Left ventricle myocardium superior (tissue), 1 donor: Measurements from ENCODE around the gene FBN3. TPM values are rescaled to one million over a fixed set of nuclear protein-coding genes. Genes with fewer than 3 reads are reported as not detected.
"Not testable (repeated sequence)": the region's sequence is repeated elsewhere in the genome, so short reads cannot be mapped to it uniquely, and the experiment has no call there.

Experiments
- ATAC-seq: fragments of 200-7000 bp; cut with Tn5 transposase; one replicate; pipeline ENCODE4 v1.9.1; 2020; ENCODE audit warnings: mild to moderate bottlenecking, moderate library complexity
- DNase-seq: peaks from one replicate; pipeline ENCODE4 v3.0.0-alpha.2; 2020
- intact Hi-C: fragments of 100-400 bp; cut with micrococcal nuclease; formaldehyde crosslinking; loops from one replicate; pipeline ENCODE4 v1.11.0; 2022
- long read RNA-seq: library from polyadenylated mRNA; unstranded; transcript quantifications from one replicate; pipeline ENCODE4 v2.0.0, GENCODE V29; 2021
- total RNA-seq: library from RNA; stranded (reverse); fragmentation: NEBNext Ultra II Directional; extraction: Animal tissue kit (Norgen Biotek cat#: 25700); gene quantifications from one replicate; pipeline ENCODE4 v1.2.1, GENCODE V29; 2021
- donor health status: DM: no; HTN: yes; CAD: no; lungs with severe emphysema.

Gene FBN3
- total RNA-seq, result not detected
- long read RNA-seq, result 0 reads

GRCh38 chr19:8149261-8150094 is at the start of gene FBN3:
TSS of gene FBN3 (minus strand) at chr19:8149592. CDS start at chr19:8147480, 2,112 bp downstream.
- no peak for DNase-seq
- ATAC-seq, result no peak
- intact Hi-C loops, result no loop called here

GRCh38 chr19:8196271-8196927 is 47.0 kb upstream of the FBN3 start:
- ATAC-seq, result no peak
- DNase-seq, result no peak
- intact Hi-C loops, result no loop called here

GRCh38 chr19:8194528-8195267 is 45.3 kb upstream of the FBN3 start:
- intact Hi-C loops, result no loop called here
- peak; percentile 38 for ATAC-seq
- DNase-seq, result peak; percentile 37

GRCh38 chr19:8192221-8192820 is 42.9 kb upstream of the FBN3 start:
- no peak for DNase-seq
- no peak for ATAC-seq
- intact Hi-C loops, result no loop called here

- ATAC-seq, result no peak
- intact Hi-C loops, result no loop called here
Measured at GRCh38 chr19:8185343-8186068, 36.1 kb upstream of the FBN3 start.

GRCh38 chr19:8184274-8184673 is 34.9 kb upstream of the FBN3 start:
- no peak for ATAC-seq
- DNase-seq, result no peak
- intact Hi-C loops, result no loop called here

More at GRCh38 chr19:8185343-8186068, 36.1 kb upstream of the FBN3 start:
- DNase-seq, result no peak

- DNase-seq, result no peak
- ATAC-seq, result no peak
- intact Hi-C loops, result no loop called here
Measured at GRCh38 chr19:8180018-8180417, 30.6 kb upstream of the FBN3 start.

GRCh38 chr19:8174706-8175105 is 25.3 kb upstream of the FBN3 start:
- ATAC-seq (no peak), DNase-seq (no peak)
- intact Hi-C loops, result no loop called here

GRCh38 chr19:8168537-8168936 is 19.1 kb upstream of the FBN3 start:
- DNase-seq, result no peak
- no peak for ATAC-seq
- intact Hi-C loops, result no loop called here

- ATAC-seq, result no peak
- DNase-seq, result no peak
- intact Hi-C loops, result no loop called here
Measured at GRCh38 chr19:8167985-8168384, 18.6 kb upstream of the FBN3 start.

GRCh38 chr19:8163759-8164158 is 14.4 kb upstream of the FBN3 start:
- ATAC-seq (no peak), DNase-seq (no peak)
- intact Hi-C loops, result no loop called here

GRCh38 chr19:8161135-8161646 is 11.8 kb upstream of the FBN3 start:
- intact Hi-C loops, result no loop called here
- no peak for DNase-seq
- no peak for ATAC-seq

GRCh38 chr19:8159322-8159721 is 9.9 kb upstream of the FBN3 start:
- not testable (repeated sequence) for DNase-seq, ATAC-seq
- intact Hi-C loops, result loop anchor here (2.0 kb wide), 1 partner anchor 93 kb away; no protein-coding TSS in a partner anchor

GRCh38 chr19:8158411-8159074 is 9.2 kb upstream of the FBN3 start:
- no peak for DNase-seq
- intact Hi-C loops, result loop anchor here (2.0 kb wide), 1 partner anchor 94 kb away; no protein-coding TSS in a partner anchor
- peak; percentile 66 for ATAC-seq

GRCh38 chr19:8155318-8155717 is 5.9 kb upstream of the FBN3 start:
- ATAC-seq, result no peak
- intact Hi-C loops, result no loop called here
- DNase-seq, result no peak

- intact Hi-C loops, DNase-seq, ATAC-seq: not testable (repeated sequence)
Measured at GRCh38 chr19:8154014-8154413, 4.6 kb upstream of the FBN3 start.

GRCh38 chr19:8151767-8152035 is 2.3 kb upstream of the FBN3 start:
- intact Hi-C loops, result no loop called here
- no peak for DNase-seq
- no peak for ATAC-seq

GRCh38 chr19:8150998-8151766 is 1.8 kb upstream of the FBN3 start:
- DNase-seq (no peak), ATAC-seq (no peak)
- intact Hi-C loops, result no loop called here
